Activated naive CD4-positive, alpha-beta T cell treated with anti-CD3 and anti-CD28 coated beads, Interleukin-2, amount 10 ng/mL, durations not matched to agents 7 days and 5 days (primary cell): Measurements from ENCODE around the gene C12orf43.

Experiments
- CTCF ChIA-PET: fragments of 350-600 bp; sonication (Branson Sonifier 250); formaldehyde crosslinking; loops from one replicate; lab custom pipeline; 2021; ENCODE audit warnings: antibody characterized with exemption; lab: Charles Lee
- DNase-seq: peaks from one replicate; pipeline ENCODE4 v3.0.0-alpha.2; 2020
- H3K27ac Mint-ChIP-seq: one replicate; pipeline ENCODE4 v1.8.0; 2021; ENCODE audit warnings: mild to moderate bottlenecking, moderate library complexity, mixed read lengths
- H3K27me3 Mint-ChIP-seq: one replicate; pipeline ENCODE4 v1.8.0; 2021; ENCODE audit warnings: mild to moderate bottlenecking, mixed read lengths
- H3K36me3 Mint-ChIP-seq: one replicate; pipeline ENCODE4 v1.8.0; 2021; ENCODE audit warnings: mixed read lengths
- H3K4me1 Mint-ChIP-seq: one replicate; pipeline ENCODE4 v1.8.0; 2021; ENCODE audit warnings: mixed read lengths
- H3K4me3 Mint-ChIP-seq: one replicate; pipeline ENCODE4 v1.8.0; 2021; ENCODE audit warnings: mild to moderate bottlenecking, moderate library complexity, mixed read lengths
- H3K9me3 Mint-ChIP-seq: one replicate; pipeline ENCODE4 v1.8.0; 2021; ENCODE audit warnings: mixed read lengths

The C12orf43 gene

GRCh38 chr12:120984351-120984898 lies 31.9 kb downstream of the C12orf43 start:
- Mint-ChIP-seq H3K9me3 (no peaks in the 10 kb centered on the region), H3K36me3 (no peaks in the 10 kb centered on the region), H3K27ac (no peak overlapping the region), H3K27me3 (peaks cover 9% of the 10 kb centered on the region), H3K4me3 (no peak overlapping the region), H3K4me1 (no peaks in the 10 kb centered on the region)
- CTCF ChIA-PET = interaction anchor here (1.4 to 1.8 kb wide), 3 partner anchors 13 to 337 kb away, joined by 4 to 6 read pairs (median 5); no protein-coding TSS in a partner anchor
- DNase-seq = no peak

GRCh38 chr12:120983759-120984158 lies 32.5 kb downstream of the C12orf43 start:
- no peak overlapping the region for H3K27ac Mint-ChIP-seq

GRCh38 chr12:120982659-120983058 lies 33.6 kb downstream of the C12orf43 start:
- Mint-ChIP-seq H3K36me3 (no peaks in the 10 kb centered on the region), H3K9me3 (no peaks in the 10 kb centered on the region), H3K4me3 (no peak overlapping the region), H3K4me1 (no peaks in the 10 kb centered on the region), H3K27ac (no peak overlapping the region), H3K27me3 (peaks cover 9% of the 10 kb centered on the region)
- CTCF ChIA-PET = interaction anchor here (0.8 to 1.8 kb wide), 2 partner anchors 8 to 336 kb away, joined by 3 to 5 read pairs; no protein-coding TSS in a partner anchor
- DNase-seq = no peak

More at GRCh38 chr12:120983759-120984158, 32.5 kb downstream of the C12orf43 start:
- Mint-ChIP-seq H3K9me3 (no peaks in the 10 kb centered on the region), H3K4me1 (no peaks in the 10 kb centered on the region), H3K27me3 (peaks cover 9% of the 10 kb centered on the region), H3K4me3 (no peak overlapping the region), H3K36me3 (no peaks in the 10 kb centered on the region)
- DNase-seq = no peak
- CTCF ChIA-PET = interaction anchor here (0.7 to 1.8 kb wide), 4 partner anchors 12 to 348 kb away, joined by 3 to 6 read pairs (median 4); no protein-coding TSS in a partner anchor

- no peaks in the 10 kb centered on the region for H3K9me3 Mint-ChIP-seq
- DNase-seq = no peak
- H3K4me3 Mint-ChIP-seq = no peak overlapping the region
- CTCF ChIA-PET = interaction anchor here (0.6 to 2.2 kb wide), 3 partner anchors 10 to 1002 kb away, joined by 4 to 7 read pairs (median 4); no protein-coding TSS in a partner anchor
- peaks cover 9% of the 10 kb centered on the region for H3K27me3 Mint-ChIP-seq
- H3K36me3 Mint-ChIP-seq = no peaks in the 10 kb centered on the region
- no peak overlapping the region for H3K27ac Mint-ChIP-seq
- no peaks in the 10 kb centered on the region for H3K4me1 Mint-ChIP-seq
These were observed 34.8 kb downstream of the C12orf43 start for GRCh38 chr12:120981407-120981941.

GRCh38 chr12:120980800-120981368 lies 35.4 kb downstream of the C12orf43 start:
- CTCF ChIA-PET = interaction anchor here (1.4 to 2.2 kb wide), 2 partner anchors 9 to 334 kb away, joined by 4 to 7 read pairs; no protein-coding TSS in a partner anchor
- Mint-ChIP-seq H3K4me3 (no peak overlapping the region), H3K36me3 (no peaks in the 10 kb centered on the region), H3K9me3 (no peaks in the 10 kb centered on the region), H3K27ac (no peak overlapping the region), H3K27me3 (peaks cover 9% of the 10 kb centered on the region), H3K4me1 (no peaks in the 10 kb centered on the region)
- DNase-seq = no peak

GRCh38 chr12:120979862-120980696 lies 36.2 kb downstream of the C12orf43 start:
- Mint-ChIP-seq H3K27me3 (peaks cover 9% of the 10 kb centered on the region), H3K36me3 (no peaks in the 10 kb centered on the region), H3K4me1 (no peaks in the 10 kb centered on the region), H3K9me3 (no peaks in the 10 kb centered on the region), H3K4me3 (no peak overlapping the region), H3K27ac (no peak overlapping the region)
- CTCF ChIA-PET = interaction anchor here (1.0 to 2.2 kb wide), 3 partner anchors 8 to 345 kb away, joined by 3 to 7 read pairs (median 4); no protein-coding TSS in a partner anchor
- no peak for DNase-seq

- no peak overlapping the region for H3K27ac Mint-ChIP-seq
- H3K9me3 Mint-ChIP-seq = no peaks in the 10 kb centered on the region
- no peak for DNase-seq
- CTCF ChIA-PET = interaction anchor here (1.0 kb wide), 1 partner anchor 344 kb away, joined by 3 read pairs; no protein-coding TSS in a partner anchor
- H3K27me3 Mint-ChIP-seq = peaks cover 7% of the 10 kb centered on the region
- no peak overlapping the region for H3K4me3 Mint-ChIP-seq
- no peaks in the 10 kb centered on the region for H3K4me1 Mint-ChIP-seq
- no peaks in the 10 kb centered on the region for H3K36me3 Mint-ChIP-seq
These were observed 36.9 kb downstream of the C12orf43 start for GRCh38 chr12:120979220-120979861.

GRCh38 chr12:120978296-120979219 lies 37.7 kb downstream of the C12orf43 start, which contains the start of gene HNF1A:
Gene HNF1A, plus strand, starts transcription at chr12:120978543. Its CDS starts 226 bp downstream, at chr12:120978769.
- no peak for DNase-seq

GRCh38 chr12:120977531-120978295 lies 38.6 kb downstream of the C12orf43 start:
- CTCF ChIA-PET = no interaction called here
- H3K27ac Mint-ChIP-seq = no peak overlapping the region

More at GRCh38 chr12:120978296-120979219, 37.7 kb downstream of the C12orf43 start, which contains the start of gene HNF1A:
- H3K27ac Mint-ChIP-seq = no peak within 1 kb of the TSS
- H3K4me3 Mint-ChIP-seq = no peak within 1 kb of the TSS
- CTCF ChIA-PET = no interaction called here
- H3K9me3 Mint-ChIP-seq = no peaks in the 10 kb centered on the region
- peaks cover 3% of the 10 kb centered on the region for H3K27me3 Mint-ChIP-seq
- H3K4me1 Mint-ChIP-seq = no peaks in the 10 kb centered on the region
- H3K36me3 Mint-ChIP-seq = no peaks in the 10 kb centered on the region

GRCh38 chr12:120972870-120973543 lies 43.3 kb downstream of the C12orf43 start:
- CTCF ChIA-PET = interaction anchor here (0.6 to 3.7 kb wide), 9 partner anchors 12 to 390 kb away, joined by 3 to 30 read pairs (median 10); partner anchors contain the start of gene POP5
- Mint-ChIP-seq H3K27me3 (peaks cover 10% of the 10 kb centered on the region), H3K4me3 (no peak overlapping the region), H3K4me1 (peaks cover 8% of the 10 kb centered on the region), H3K9me3 (no peaks in the 10 kb centered on the region), H3K27ac (no peak overlapping the region), H3K36me3 (no peaks in the 10 kb centered on the region)
- no peak for DNase-seq

More at GRCh38 chr12:120977531-120978295, 38.6 kb downstream of the C12orf43 start:
- no peaks in the 10 kb centered on the region for H3K36me3 Mint-ChIP-seq
- no peak for DNase-seq
- no peaks in the 10 kb centered on the region for H3K4me1 Mint-ChIP-seq
- H3K4me3 Mint-ChIP-seq = no peak overlapping the region
- H3K9me3 Mint-ChIP-seq = no peaks in the 10 kb centered on the region
- H3K27me3 Mint-ChIP-seq = peaks cover 8% of the 10 kb centered on the region

- Mint-ChIP-seq H3K36me3 (no peaks in the 10 kb centered on the region), H3K27ac (no peak overlapping the region), H3K9me3 (no peaks in the 10 kb centered on the region), H3K4me1 (peaks cover 8% of the 10 kb centered on the region), H3K27me3 (peaks cover 14% of the 10 kb centered on the region), H3K4me3 (no peak overlapping the region)
- CTCF ChIA-PET = interaction anchor here (0.6 to 3.7 kb wide), 38 partner anchors 8 to 389 kb away, joined by 3 to 30 read pairs (median 5); partner anchors contain the start of genes POP5 and SPPL3
- DNase-seq = peak; percentile 55
These were observed 44.7 kb downstream of the C12orf43 start for GRCh38 chr12:120971299-120972180.
